HCT116 (cell line): ENCODE results near the gene ACVR1B. TPM values are rescaled to one million over a fixed set of nuclear protein-coding genes. Genes with fewer than 3 reads are reported as not detected.

ENCODE experiments used
- ATAC-seq: fragments of 200-7000 bp; cut with Tn5 transposase; 2 replicates; pipeline ENCODE4 v1.9.1; 2020; ENCODE audit warnings: mild to moderate bottlenecking, moderate library complexity
- BruUV-seq: library from RNA; stranded (reverse); fragments of 400-500 nt; replicated peaks from 2 replicates; lab custom pipeline; 2021; lab: Mats Ljungman, UMichigan
- CTCF ChIA-PET: fragments of 300-600 bp; sonication (Branson Sonifier 250); formaldehyde crosslinking; loops from one replicate; lab custom pipeline; 2021; ENCODE audit warnings: antibody characterized with exemption; lab: Charles Lee
- POLR2A ChIA-PET: fragments of 300-600, 350-600 bp; sonication (Branson Sonifier 250); formaldehyde crosslinking; loops from one replicate; lab custom pipeline; 2021; ENCODE audit warnings: antibody characterized with exemption; lab: Charles Lee
- RAD21 ChIA-PET, 2 experiments: fragments of 300-600 bp; sonication (Branson Sonifier 250); formaldehyde crosslinking; loops; one replicate each; lab custom pipeline; 2023; ENCODE audit warnings: low total read pairs in 2 of 2; ENCODE audit not compliant: uncharacterized antibody in 2 of 2, unreplicated experiment in 2 of 2, low non-redundant PET in 1 of 2; lab: Charles Lee
- DNase-seq: peaks from one replicate; pipeline ENCODE4 v3.0.0-alpha.2; 2010; ENCODE audit warnings: low read depth, low spot score
- H2AFZ ChIP-seq: fragments of 200-600 bp; shearing (Covaris generic), sonication (generic); 2 replicates; pipeline ENCODE4 v1.6.1; 2017; ENCODE audit warnings: low read depth, mixed run types, mixed read lengths, antibody characterized with exemption, low read length; ENCODE audit not compliant: poor library complexity, severe bottlenecking
- H3K27ac ChIP-seq: 2 replicates; pipeline ENCODE4 v1.5.1; 2012; ENCODE audit warnings: low read depth, low read length
- H3K27me3 ChIP-seq: fragments of 200-600 bp; sonication (generic); 2 replicates; pipeline ENCODE4 v1.6.1; 2016; ENCODE audit warnings: mixed run types, low read length, mixed read lengths; ENCODE audit not compliant: insufficient read depth
- H3K36me3 ChIP-seq, 2 experiments: fragments of 200-500 bp in 1 of 2; fragments of 200-600 bp in 1 of 2; sonication (Bioruptor generic) in 1 of 2; sonication (generic) in 1 of 2; 2 replicates each; pipeline versions ENCODE4 v1.5.1 to v1.6.1; 2014 to 2016; ENCODE audit warnings: low read length in 2 of 2, inconsistent platforms in 1 of 2, mixed read lengths in 1 of 2, mixed run types in 1 of 2; ENCODE audit not compliant: insufficient read depth in 2 of 2, control insufficient read depth in 1 of 2
- H3K4me1 ChIP-seq, 2 experiments: fragments of 200-600 bp in 1 of 2; sonication (generic) in 1 of 2; 2 replicates each; pipeline versions ENCODE4 v1.5.1 to v1.6.1; 2012 to 2017; ENCODE audit warnings: low read length in 2 of 2, inconsistent platforms in 1 of 2, mild to moderate bottlenecking in 1 of 2, mixed read lengths in 1 of 2, mixed run types in 1 of 2, moderate library complexity in 1 of 2; ENCODE audit not compliant: insufficient read depth in 2 of 2, control insufficient read depth in 1 of 2
- H3K4me2 ChIP-seq: fragments of 200-600 bp; sonication (generic); 2 replicates; pipeline ENCODE4 v1.6.1; 2017; ENCODE audit warnings: mixed run types, low read length, mixed read lengths
- H3K4me3 ChIP-seq, 2 experiments: fragments of 200-600 bp in 1 of 2; sonication (generic) in 1 of 2; replicated peaks in 1 of 2; 2 replicates each; pipeline ENCODE4 v1.5.1; 2011 to 2016; ENCODE audit warnings: low read length in 2 of 2, control low read depth in 1 of 2, low read depth in 1 of 2, mild to moderate bottlenecking in 1 of 2, mixed read lengths in 1 of 2, mixed run types in 1 of 2
- H3K79me2 ChIP-seq: fragments of 200-600 bp; sonication (generic); 2 replicates; pipeline ENCODE4 v1.6.1; 2017; ENCODE audit warnings: mild to moderate bottlenecking, mixed run types, low read length, moderate library complexity, mixed read lengths; ENCODE audit not compliant: insufficient read depth
- H3K9ac ChIP-seq: fragments of 200-600 bp; sonication (generic); 2 replicates; pipeline ENCODE4 v1.6.1; 2016; ENCODE audit warnings: low read length, mixed read lengths
- H3K9me2 ChIP-seq: fragments of 200-600 bp; sonication (generic), shearing (Covaris generic); 2 replicates; pipeline ENCODE4 v1.6.1; 2017; ENCODE audit warnings: mixed run types, mild to moderate bottlenecking, moderate library complexity; ENCODE audit not compliant: insufficient read depth
- H3K9me3 ChIP-seq, 2 experiments: fragments of 200-500 bp in 1 of 2; fragments of 200-600 bp in 1 of 2; sonication (Bioruptor generic) in 1 of 2; sonication (generic) in 1 of 2; 2 replicates each; pipeline ENCODE4 v1.6.1; 2014 to 2017; ENCODE audit warnings: low read length in 2 of 2, mixed read lengths in 2 of 2, inconsistent platforms in 1 of 2, low read depth in 1 of 2, mild to moderate bottlenecking in 1 of 2, mixed run types in 1 of 2, moderate library complexity in 1 of 2; ENCODE audit not compliant: control insufficient read depth in 1 of 2, insufficient read depth in 1 of 2
- H4K20me1 ChIP-seq: fragments of 200-600 bp; sonication (generic), shearing (Covaris generic); 2 replicates; pipeline ENCODE4 v1.6.1; 2017; ENCODE audit warnings: mixed run types, mild to moderate bottlenecking, moderate library complexity; ENCODE audit not compliant: insufficient read depth
- ATF3 ChIP-seq: IDR thresholded peaks from 2 replicates; pipeline ENCODE4 v1.6.1; 2012
- CBX3 ChIP-seq: IDR thresholded peaks from 2 replicates; pipeline ENCODE4 v1.6.1; 2012; ENCODE audit warnings: low read depth
- CEBPB ChIP-seq: IDR thresholded peaks from 2 replicates; pipeline ENCODE4 v1.6.1; 2012; ENCODE audit warnings: low read depth
- CTCF ChIP-seq, 3 experiments: fragments of 200-600 bp in 1 of 3; sonication (generic) in 1 of 3; IDR thresholded peaks in 2 of 3; conservative IDR thresholded peaks in 1 of 3; 2 replicates each; pipeline ENCODE4 v1.5.1; 2012 to 2017; ENCODE audit warnings: low read depth in 2 of 3, low read length in 2 of 3, antibody characterized with exemption in 1 of 3, borderline replicate concordance in 1 of 3, control low read depth in 1 of 3, mild to moderate bottlenecking in 1 of 3, mixed read lengths in 1 of 3, mixed run types in 1 of 3, moderate library complexity in 1 of 3; ENCODE audit not compliant: insufficient read depth in 1 of 3
- ELF1 ChIP-seq: IDR thresholded peaks from 2 replicates; pipeline ENCODE4 v1.6.1; 2012; ENCODE audit warnings: low read depth, borderline replicate concordance
- EZH2 ChIP-seq: fragments of 200-600 bp; sonication (generic); IDR thresholded peaks from 2 replicates; pipeline ENCODE4 v1.6.1; 2017; ENCODE audit warnings: antibody characterized with exemption, mixed run types
- FOSL1 ChIP-seq: IDR thresholded peaks from 2 replicates; pipeline ENCODE4 v1.6.1; 2012; ENCODE audit warnings: low read depth
- JUND ChIP-seq: IDR thresholded peaks from 2 replicates; pipeline ENCODE4 v1.6.1; 2012
- POLR2A ChIP-seq: IDR thresholded peaks from 2 replicates; pipeline ENCODE4 v1.7.0; 2011; ENCODE audit warnings: borderline replicate concordance; ENCODE audit not compliant: insufficient read depth, insufficient read length; ENCODE audit errors: extremely low read depth
- SIN3A ChIP-seq: IDR thresholded peaks from 2 replicates; pipeline ENCODE4 v1.6.1; 2012; ENCODE audit warnings: low read depth
- ZFX ChIP-seq: fragments of 450-650 bp; IDR thresholded peaks from 2 replicates; pipeline ENCODE4 v1.6.1; 2017
- ZNF274 ChIP-seq: fragments of 200-500 bp; sonication (Bioruptor generic); IDR thresholded peaks from 2 replicates; pipeline ENCODE4 v1.6.1; 2014; ENCODE audit warnings: mild to moderate bottlenecking, low read depth, low read length, inconsistent platforms
- intact Hi-C: fragments of 100-400 bp; cut with micrococcal nuclease; formaldehyde crosslinking; loops from 2 replicates; pipeline ENCODE4 v1.10.0; 2022
- total RNA-seq: library from RNA; stranded (reverse); gene quantifications from one replicate; pipeline ENCODE4 v1.2.1, GENCODE V29; 2021; ENCODE audit not compliant: unreplicated experiment
- TF ChIP-seq, protein P1 (sequence below): IDR thresholded peaks from 2 replicates; pipeline ENCODE4 v1.6.1; 2011; ENCODE audit warnings: mild to moderate bottlenecking, low read length, moderate library complexity; ENCODE audit not compliant: insufficient replicate concordance; ENCODE audit errors: extremely low read depth
- TF ChIP-seq, protein P2 (sequence below): IDR thresholded peaks from 2 replicates; pipeline ENCODE4 v1.6.1; 2012; ENCODE audit warnings: low read depth
- TF ChIP-seq, protein P3 (sequence below): IDR thresholded peaks from 2 replicates; pipeline ENCODE4 v1.6.1; 2012

The ACVR1B gene
- total RNA-seq, 1 experiment from 2014 or later, result 22.7 TPM

DNA sequence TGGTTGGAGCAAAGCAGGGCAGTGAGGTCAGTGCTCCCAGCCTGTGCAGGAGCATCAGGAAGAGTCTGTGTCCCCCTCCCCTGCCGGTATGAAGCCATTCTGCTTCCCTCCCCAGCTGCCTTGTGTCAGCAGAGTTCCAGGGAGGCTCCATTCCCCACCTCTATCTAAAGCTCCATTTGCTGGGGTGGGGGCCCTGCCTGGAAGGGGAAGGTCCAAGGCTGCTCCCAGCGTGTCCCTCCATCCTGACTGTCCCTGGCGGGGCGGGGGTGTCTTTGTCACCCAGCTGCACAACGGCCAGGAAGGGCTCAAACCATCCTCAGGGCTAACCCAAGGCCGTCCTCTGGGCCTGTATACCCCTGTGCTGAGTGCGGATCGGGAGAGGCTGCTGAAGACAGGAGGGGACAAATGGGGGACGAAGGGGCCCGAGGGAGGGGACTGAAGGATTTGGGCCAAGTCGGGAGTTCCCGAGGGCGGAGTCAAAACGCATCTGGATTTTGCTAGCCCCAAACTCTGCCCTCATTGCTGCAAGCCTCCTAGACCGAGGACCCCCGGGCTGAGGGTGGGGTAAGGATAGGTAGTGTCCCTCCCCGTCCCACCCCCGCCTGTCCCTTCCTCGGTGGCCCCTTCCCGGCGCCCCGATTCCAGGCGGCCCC, 44.9 kb upstream of the ACVR1B start:
- intact Hi-C loops, result no loop called here
- TF ChIP-seq ZFX (no peak), CEBPB (no peak), JUND (no peak), SIN3A (no peak), FOSL1 (no peak), ELF1 (no peak), ZNF274 (no peak), CBX3 (no peak), POLR2A (no peak), EZH2 (no peak), ATF3 (no peak), CTCF (IDR thresholded peaks at IDR 0.05 in 2 of 3, conservative IDR thresholded peaks at IDR 0.05 in 1 of 3; ENCODE audit: borderline replicate concordance in 1 of 3, insufficient read depth in 1 of 3, low read depth in 2 of 3, low read length in 2 of 3) (no peak)
- TF ChIP-seq, protein P1, sequence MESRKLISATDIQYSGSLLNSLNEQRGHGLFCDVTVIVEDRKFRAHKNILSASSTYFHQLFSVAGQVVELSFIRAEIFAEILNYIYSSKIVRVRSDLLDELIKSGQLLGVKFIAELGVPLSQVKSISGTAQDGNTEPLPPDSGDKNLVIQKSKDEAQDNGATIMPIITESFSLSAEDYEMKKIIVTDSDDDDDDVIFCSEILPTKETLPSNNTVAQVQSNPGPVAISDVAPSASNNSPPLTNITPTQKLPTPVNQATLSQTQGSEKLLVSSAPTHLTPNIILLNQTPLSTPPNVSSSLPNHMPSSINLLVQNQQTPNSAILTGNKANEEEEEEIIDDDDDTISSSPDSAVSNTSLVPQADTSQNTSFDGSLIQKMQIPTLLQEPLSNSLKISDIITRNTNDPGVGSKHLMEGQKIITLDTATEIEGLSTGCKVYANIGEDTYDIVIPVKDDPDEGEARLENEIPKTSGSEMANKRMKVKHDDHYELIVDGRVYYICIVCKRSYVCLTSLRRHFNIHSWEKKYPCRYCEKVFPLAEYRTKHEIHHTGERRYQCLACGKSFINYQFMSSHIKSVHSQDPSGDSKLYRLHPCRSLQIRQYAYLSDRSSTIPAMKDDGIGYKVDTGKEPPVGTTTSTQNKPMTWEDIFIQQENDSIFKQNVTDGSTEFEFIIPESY, result no peak
- TF ChIP-seq, protein P2, sequence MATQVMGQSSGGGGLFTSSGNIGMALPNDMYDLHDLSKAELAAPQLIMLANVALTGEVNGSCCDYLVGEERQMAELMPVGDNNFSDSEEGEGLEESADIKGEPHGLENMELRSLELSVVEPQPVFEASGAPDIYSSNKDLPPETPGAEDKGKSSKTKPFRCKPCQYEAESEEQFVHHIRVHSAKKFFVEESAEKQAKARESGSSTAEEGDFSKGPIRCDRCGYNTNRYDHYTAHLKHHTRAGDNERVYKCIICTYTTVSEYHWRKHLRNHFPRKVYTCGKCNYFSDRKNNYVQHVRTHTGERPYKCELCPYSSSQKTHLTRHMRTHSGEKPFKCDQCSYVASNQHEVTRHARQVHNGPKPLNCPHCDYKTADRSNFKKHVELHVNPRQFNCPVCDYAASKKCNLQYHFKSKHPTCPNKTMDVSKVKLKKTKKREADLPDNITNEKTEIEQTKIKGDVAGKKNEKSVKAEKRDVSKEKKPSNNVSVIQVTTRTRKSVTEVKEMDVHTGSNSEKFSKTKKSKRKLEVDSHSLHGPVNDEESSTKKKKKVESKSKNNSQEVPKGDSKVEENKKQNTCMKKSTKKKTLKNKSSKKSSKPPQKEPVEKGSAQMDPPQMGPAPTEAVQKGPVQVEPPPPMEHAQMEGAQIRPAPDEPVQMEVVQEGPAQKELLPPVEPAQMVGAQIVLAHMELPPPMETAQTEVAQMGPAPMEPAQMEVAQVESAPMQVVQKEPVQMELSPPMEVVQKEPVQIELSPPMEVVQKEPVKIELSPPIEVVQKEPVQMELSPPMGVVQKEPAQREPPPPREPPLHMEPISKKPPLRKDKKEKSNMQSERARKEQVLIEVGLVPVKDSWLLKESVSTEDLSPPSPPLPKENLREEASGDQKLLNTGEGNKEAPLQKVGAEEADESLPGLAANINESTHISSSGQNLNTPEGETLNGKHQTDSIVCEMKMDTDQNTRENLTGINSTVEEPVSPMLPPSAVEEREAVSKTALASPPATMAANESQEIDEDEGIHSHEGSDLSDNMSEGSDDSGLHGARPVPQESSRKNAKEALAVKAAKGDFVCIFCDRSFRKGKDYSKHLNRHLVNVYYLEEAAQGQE, result no peak
- TF ChIP-seq, protein P3, sequence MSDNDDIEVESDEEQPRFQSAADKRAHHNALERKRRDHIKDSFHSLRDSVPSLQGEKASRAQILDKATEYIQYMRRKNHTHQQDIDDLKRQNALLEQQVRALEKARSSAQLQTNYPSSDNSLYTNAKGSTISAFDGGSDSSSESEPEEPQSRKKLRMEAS, result no peak
- TF ChIP-seq, all 23 proteins: peak for 0
- no peak overlapping the region for H2AFZ ChIP-seq
- ChIA-PET RAD21 (no interaction called here), CTCF (no interaction called here), POLR2A (no interaction called here)
- H3K9me2 ChIP-seq, result no peaks in the 10 kb centered on the region
- H3K27ac ChIP-seq, result no peak overlapping the region
- H3K9ac ChIP-seq, result no peak overlapping the region
- H3K4me1 ChIP-seq, result no peaks in the 10 kb centered on the region
- no peaks in the 10 kb centered on the region for H3K79me2 ChIP-seq
- H3K9me3 ChIP-seq, result no peaks in the 10 kb centered on the region
- ATAC-seq (no peak), DNase-seq (no peak)
- H4K20me1 ChIP-seq, result no peaks in the 10 kb centered on the region
- no peaks in the 10 kb centered on the region for H3K36me3 ChIP-seq
- H3K27me3 ChIP-seq, result no peaks in the 10 kb centered on the region
- BruUV-seq, result no TSS peak
- H3K4me2 ChIP-seq, result no peak overlapping the region
- no peak overlapping the region for H3K4me3 ChIP-seq
